Nephron (organoid): ENCODE results near the gene VPS8.

Source experiments
- H3K27ac Mint-ChIP-seq, 3 experiments: 2 replicates each; pipeline ENCODE4 v1.8.0; 2020; ENCODE audit warnings: mixed read lengths in 3 of 3, mild to moderate bottlenecking in 2 of 3, moderate library complexity in 1 of 3
- H3K27me3 Mint-ChIP-seq: 2 replicates; pipeline ENCODE4 v1.8.0; 2021; ENCODE audit warnings: low read depth, mild to moderate bottlenecking, moderate library complexity, mixed read lengths
- H3K36me3 Mint-ChIP-seq: 2 replicates; pipeline ENCODE4 v1.8.0; 2020; ENCODE audit warnings: low read depth, mixed read lengths
- H3K4me1 Mint-ChIP-seq: 2 replicates; pipeline ENCODE4 v1.8.0; 2020; ENCODE audit warnings: mixed read lengths
- H3K4me3 Mint-ChIP-seq, 3 experiments: 2 replicates each; pipeline ENCODE4 v1.8.0; 2020; ENCODE audit warnings: mild to moderate bottlenecking in 3 of 3, mixed read lengths in 3 of 3, moderate library complexity in 2 of 3
- H3K9me3 Mint-ChIP-seq: 2 replicates; pipeline ENCODE4 v1.8.0; 2020; ENCODE audit warnings: mixed read lengths
- TF ChIP-seq, protein P1 (sequence below), 3 experiments: fragments of 200-600 bp; sonication (generic); IDR thresholded peaks; one replicate each; pipeline ENCODE4 v1.5.0; 2021; ENCODE audit warnings: antibody characterized with exemption in 3 of 3; ENCODE audit not compliant: unreplicated experiment in 3 of 3

VPS8 gene

DNA sequence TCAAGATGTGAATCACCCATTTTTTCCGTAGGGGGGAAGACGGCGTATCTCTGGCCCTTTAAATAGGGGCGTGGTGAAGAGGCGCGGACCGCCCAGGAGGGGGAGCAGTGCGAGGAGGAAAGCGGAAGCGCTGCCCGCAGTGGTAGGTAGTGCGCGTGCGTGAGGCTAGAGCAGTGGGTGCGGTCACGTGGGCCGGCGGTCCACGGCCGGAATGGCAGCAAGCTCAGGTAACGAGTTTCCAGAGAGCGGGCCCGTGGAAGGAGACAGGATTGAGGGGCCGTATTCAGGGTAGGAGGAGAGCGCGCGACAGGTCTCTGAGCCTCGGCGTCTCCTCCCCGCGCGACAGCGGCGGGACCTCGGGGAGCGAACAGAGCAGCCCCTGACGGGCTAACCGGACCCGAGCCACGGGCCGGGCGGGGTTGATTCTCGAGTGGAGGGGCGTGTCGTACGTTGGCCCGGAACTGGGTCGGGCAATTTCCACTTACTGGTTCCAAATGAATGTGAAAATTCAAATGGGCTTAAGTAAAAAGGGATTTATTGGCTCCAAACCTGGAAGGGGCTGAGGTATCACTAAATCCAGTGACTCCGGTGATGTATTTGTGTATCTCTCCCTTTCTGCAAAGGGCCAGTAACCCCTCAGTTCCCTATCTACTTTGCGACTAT lies at the start of gene VPS8:
Gene VPS8, plus strand, starts transcription at position 168 of the 663 bp plus-strand sequence. CDS start 12,467 bp downstream, outside the sequence.
- Mint-ChIP-seq H3K27me3 (no peaks in the 10 kb centered on the region), H3K27ac (peak within 1 kb of the TSS; percentile 29 to 90 (median 88))

GRCh38 chr3:184764191-184764590 lies 47.8 kb upstream of the VPS8 start:
- Mint-ChIP-seq H3K36me3 (no peaks in the 10 kb centered on the region), H3K27me3 (peaks cover 29% of the 10 kb centered on the region), H3K9me3 (no peaks in the 10 kb centered on the region), H3K27ac (peak overlapping the region in 1 of 3 experiments; percentile 32), H3K4me1 (peaks cover 43% of the 10 kb centered on the region), H3K4me3 (no peak overlapping the region)
- TF ChIP-seq, protein P1, sequence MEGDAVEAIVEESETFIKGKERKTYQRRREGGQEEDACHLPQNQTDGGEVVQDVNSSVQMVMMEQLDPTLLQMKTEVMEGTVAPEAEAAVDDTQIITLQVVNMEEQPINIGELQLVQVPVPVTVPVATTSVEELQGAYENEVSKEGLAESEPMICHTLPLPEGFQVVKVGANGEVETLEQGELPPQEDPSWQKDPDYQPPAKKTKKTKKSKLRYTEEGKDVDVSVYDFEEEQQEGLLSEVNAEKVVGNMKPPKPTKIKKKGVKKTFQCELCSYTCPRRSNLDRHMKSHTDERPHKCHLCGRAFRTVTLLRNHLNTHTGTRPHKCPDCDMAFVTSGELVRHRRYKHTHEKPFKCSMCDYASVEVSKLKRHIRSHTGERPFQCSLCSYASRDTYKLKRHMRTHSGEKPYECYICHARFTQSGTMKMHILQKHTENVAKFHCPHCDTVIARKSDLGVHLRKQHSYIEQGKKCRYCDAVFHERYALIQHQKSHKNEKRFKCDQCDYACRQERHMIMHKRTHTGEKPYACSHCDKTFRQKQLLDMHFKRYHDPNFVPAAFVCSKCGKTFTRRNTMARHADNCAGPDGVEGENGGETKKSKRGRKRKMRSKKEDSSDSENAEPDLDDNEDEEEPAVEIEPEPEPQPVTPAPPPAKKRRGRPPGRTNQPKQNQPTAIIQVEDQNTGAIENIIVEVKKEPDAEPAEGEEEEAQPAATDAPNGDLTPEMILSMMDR (IDR thresholded peaks at IDR 0.05; ENCODE audit: unreplicated experiment in 3 of 3): no peak

More for the DNA sequence above, at the start of gene VPS8:
- TF ChIP-seq, protein P1 (IDR thresholded peaks at IDR 0.05; ENCODE audit: unreplicated experiment in 3 of 3): peak; percentile 47 to 56 (median 48)
- Mint-ChIP-seq H3K9me3 (no peaks in the 10 kb centered on the region), H3K36me3 (peaks cover 1% of the 10 kb centered on the region), H3K4me3 (peak within 1 kb of the TSS; percentile 94 to 97 (median 95)), H3K4me1 (peaks cover 17% of the 10 kb centered on the region)

DNA sequence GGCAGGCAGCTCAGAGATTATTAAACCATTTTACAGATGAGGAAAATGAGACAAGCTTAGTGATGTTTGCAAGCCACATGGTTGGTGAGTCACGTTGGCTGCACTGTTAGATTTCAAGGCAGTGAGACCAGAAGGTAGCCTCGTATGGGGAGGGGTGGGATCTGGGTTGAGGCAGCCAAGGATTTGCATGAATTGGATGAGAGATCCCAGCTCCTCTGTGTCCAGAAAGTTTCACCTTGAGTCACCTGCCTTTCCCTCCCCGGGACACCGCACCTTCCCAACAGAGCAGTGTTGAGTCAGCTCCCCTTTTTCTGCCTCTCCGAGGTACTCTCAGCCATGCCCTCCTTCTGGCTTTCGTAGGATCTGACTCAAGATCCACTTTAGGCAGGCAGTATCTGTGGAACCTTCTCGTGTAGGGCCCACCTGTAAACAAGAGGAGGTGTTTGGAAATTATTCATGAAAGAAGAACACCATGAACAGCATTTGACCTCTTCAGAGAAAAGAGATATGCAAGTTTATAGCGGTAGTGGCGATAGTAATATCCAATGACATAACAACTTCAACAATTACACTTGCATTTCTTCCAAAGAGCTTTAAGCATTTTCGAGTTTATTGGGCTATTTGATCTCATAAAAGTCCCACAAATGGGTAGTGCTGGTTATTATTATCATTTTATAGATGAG lies 46.8 kb upstream of the VPS8 start:
- peaks cover 32% of the 10 kb centered on the region for H3K27me3 Mint-ChIP-seq
- H3K4me3 Mint-ChIP-seq: no peak overlapping the region
- TF ChIP-seq, protein P1 (IDR thresholded peaks at IDR 0.05; ENCODE audit: unreplicated experiment in 3 of 3): no peak
- peak overlapping the region in 1 of 3 experiments; percentile 12 for H3K27ac Mint-ChIP-seq
- H3K9me3 Mint-ChIP-seq: no peaks in the 10 kb centered on the region
- H3K36me3 Mint-ChIP-seq: no peaks in the 10 kb centered on the region
- peaks cover 42% of the 10 kb centered on the region for H3K4me1 Mint-ChIP-seq

DNA sequence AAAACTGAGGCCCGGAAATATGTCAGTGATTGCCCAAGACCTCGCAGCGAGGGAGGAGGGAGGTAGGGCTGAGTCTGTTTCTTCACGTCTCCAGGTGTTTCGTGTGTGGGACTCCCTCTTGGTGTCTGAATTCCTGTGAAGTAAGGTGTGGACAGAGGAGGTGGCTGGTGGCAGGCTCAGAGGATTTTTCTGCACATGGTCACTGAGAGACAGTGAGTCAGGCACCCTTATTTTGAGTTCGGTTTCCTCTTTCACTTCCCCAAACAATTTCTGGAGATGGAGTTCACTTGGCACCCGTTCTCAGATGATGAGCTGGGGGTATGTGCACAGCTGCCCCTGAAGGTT lies 46.3 kb upstream of the VPS8 start:
- no peaks in the 10 kb centered on the region for H3K9me3 Mint-ChIP-seq
- peaks cover 32% of the 10 kb centered on the region for H3K27me3 Mint-ChIP-seq
- TF ChIP-seq, protein P1 (IDR thresholded peaks at IDR 0.05; ENCODE audit: unreplicated experiment in 3 of 3): no peak
- peaks cover 43% of the 10 kb centered on the region for H3K4me1 Mint-ChIP-seq
- peak overlapping the region in 1 of 3 experiments; percentile 12 for H3K27ac Mint-ChIP-seq
- no peaks in the 10 kb centered on the region for H3K36me3 Mint-ChIP-seq
- no peak overlapping the region for H3K4me3 Mint-ChIP-seq

DNA sequence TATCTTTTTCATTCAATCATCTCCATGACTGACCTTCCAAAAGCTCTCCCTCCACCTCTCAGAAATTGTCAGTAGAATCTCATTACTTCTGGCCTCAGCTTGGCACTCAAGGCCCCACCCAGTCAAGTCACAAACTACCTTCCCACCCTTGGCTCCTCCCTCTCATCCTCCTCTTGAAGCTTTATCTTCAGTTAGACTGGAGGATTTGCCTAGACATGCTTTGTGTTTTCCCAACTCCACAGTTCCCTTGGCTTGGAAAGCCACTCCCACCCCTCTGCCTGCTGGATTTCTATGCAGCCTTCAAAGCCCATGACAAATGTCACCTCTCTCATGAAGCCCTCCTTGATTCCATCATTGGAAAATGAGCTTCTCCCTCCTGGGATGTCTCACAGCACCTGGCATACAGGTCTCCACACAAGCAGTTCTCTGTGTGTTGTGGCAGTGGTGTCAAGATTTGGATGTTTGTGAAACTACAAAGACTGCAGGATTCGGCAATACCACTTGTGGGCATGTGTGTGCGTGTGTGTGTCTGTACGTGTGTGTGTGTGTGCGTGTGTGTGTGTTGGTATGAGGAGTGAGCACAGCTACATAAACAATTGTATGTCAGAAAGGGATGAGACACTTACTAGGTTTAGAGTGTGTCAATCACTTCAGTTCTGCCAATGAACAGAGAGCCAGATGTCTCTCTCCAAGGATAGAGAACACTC lies 45.3 kb upstream of the VPS8 start:
- H3K27ac Mint-ChIP-seq: peak overlapping the region in 1 of 3 experiments; percentile 10
- H3K4me1 Mint-ChIP-seq: peaks cover 44% of the 10 kb centered on the region
- TF ChIP-seq, protein P1 (IDR thresholded peaks at IDR 0.05; ENCODE audit: unreplicated experiment in 3 of 3): no peak
- no peak overlapping the region for H3K4me3 Mint-ChIP-seq
- H3K9me3 Mint-ChIP-seq: no peaks in the 10 kb centered on the region
- peaks cover 37% of the 10 kb centered on the region for H3K27me3 Mint-ChIP-seq
- no peaks in the 10 kb centered on the region for H3K36me3 Mint-ChIP-seq
